ENCODE measurements around the gene TNFSF12.
A peak's percentile ranks its signal among the peaks of the same experiment; 100 is the strongest.

Gene TNFSF12, protein sequence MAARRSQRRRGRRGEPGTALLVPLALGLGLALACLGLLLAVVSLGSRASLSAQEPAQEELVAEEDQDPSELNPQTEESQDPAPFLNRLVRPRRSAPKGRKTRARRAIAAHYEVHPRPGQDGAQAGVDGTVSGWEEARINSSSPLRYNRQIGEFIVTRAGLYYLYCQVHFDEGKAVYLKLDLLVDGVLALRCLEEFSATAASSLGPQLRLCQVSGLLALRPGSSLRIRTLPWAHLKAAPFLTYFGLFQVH

DNA sequence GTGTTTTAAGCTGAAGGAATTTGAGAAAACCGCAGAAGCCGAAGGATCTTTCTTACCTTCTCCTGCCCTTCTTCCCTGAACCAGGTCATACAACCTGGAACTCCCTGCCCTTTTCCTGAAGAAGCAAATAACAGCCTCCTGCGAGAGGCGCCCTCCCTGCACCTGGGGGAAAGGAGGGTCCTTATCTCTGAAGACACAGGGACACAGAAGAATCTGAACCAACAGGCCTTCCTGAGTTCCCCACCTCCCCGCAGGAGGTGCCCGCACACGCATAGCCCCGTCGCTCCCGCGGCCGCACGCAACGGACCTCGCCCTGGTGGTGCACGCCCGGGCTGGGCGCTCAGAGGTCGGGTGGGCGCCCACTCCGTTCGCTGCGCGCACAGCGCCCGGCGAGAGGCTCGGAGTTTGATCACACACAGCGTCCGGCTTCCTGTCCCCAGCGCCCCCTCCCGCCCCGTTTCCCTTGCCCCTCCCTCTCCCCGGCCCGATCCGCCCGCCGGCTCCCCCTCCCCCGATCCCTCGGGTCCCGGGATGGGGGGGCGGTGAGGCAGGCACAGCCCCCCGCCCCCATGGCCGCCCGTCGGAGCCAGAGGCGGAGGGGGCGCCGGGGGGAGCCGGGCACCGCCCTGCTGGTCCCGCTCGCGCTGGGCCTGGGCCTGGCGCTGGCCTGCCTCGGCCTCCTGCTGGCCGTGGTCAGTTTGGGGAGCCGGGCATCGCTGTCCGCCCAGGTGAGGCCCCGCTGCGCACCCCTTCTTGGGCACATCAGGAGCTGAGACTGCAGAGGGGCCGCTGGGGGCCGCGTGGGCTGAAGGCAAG is at the start of gene TNFSF12:
Gene TNFSF12 (plus strand): TSS at position 474 of the 816 bp plus-strand sequence. CDS start 96 bp downstream, at position 570.
- Histone ChIP-seq H3K4me2 (peak within 1 kb of the TSS; percentile 96), H3K9ac (peak within 1 kb of the TSS; percentile 70), H3K4me3 (peak within 1 kb of the TSS; percentile 67), H4K20me1 (no peaks in the 10 kb centered on the region), H3K27ac (peak within 1 kb of the TSS; percentile 56; the same call in 1 of the 2 replicates), H3K36me3 (no peaks in the 10 kb centered on the region), H3K4me1 (peaks cover 74% of the 10 kb centered on the region), H3K27me3 (no peaks in the 10 kb centered on the region), H3K9me3 (no peaks in the 10 kb centered on the region)
- no peak for TF ChIP-seq Cebpa-rat (IDR thresholded peaks at IDR 0.05)

DNA sequence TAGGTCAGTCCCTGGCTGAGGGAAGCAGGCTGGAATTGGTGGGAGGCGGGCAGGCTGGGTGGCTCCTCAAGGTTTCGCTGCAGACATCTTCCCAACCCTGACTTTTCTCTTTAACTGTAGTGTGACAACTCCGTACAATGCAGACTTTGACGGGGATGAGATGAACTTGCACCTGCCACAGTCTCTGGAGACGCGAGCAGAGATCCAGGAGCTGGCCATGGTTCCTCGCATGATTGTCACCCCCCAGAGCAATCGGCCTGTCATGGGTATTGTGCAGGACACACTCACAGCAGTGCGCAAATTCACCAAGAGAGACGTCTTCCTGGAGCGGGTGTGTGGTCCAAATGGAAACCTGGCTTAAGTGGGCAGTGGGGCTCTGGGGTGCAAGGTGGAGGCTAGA is 49.7 kb upstream of the TNFSF12 start:
- H3K4me2 ChIP-seq = no peak overlapping the region
- TF ChIP-seq Cebpa-rat (IDR thresholded peaks at IDR 0.05) = no peak
- no peaks in the 10 kb centered on the region for H3K9me3 ChIP-seq
- no peak overlapping the region for H3K9ac ChIP-seq
- peaks cover 83% of the 10 kb centered on the region for H4K20me1 ChIP-seq
- peaks cover 99% of the 10 kb centered on the region for H3K36me3 ChIP-seq
- no peak overlapping the region for H3K4me3 ChIP-seq
- no peak overlapping the region for H3K27ac ChIP-seq
- no peaks in the 10 kb centered on the region for H3K4me1 ChIP-seq
- H3K27me3 ChIP-seq = no peaks in the 10 kb centered on the region

DNA sequence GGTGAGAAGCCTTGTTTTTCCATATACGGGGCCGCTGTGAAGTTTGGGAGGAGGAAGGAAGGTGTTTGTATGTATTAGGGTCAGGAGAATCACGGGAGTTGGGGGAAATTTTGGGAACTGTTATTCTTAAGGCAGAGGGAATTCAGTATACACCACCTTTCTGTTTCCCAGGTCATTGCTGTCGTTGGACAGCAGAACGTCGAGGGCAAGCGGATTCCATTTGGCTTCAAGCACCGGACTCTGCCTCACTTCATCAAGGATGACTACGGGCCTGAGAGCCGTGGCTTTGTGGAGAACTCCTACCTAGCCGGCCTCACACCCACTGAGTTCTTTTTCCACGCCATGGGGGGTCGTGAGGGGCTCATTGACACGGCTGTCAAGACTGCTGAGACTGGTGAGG is 47.1 kb upstream of the TNFSF12 start:
- Histone ChIP-seq H3K9me3 (no peaks in the 10 kb centered on the region), H3K27me3 (no peaks in the 10 kb centered on the region), H3K9ac (no peak overlapping the region), H3K4me2 (no peak overlapping the region), H3K36me3 (peaks cover 100% of the 10 kb centered on the region), H3K27ac (no peak overlapping the region), H3K4me3 (no peak overlapping the region), H3K4me1 (no peaks in the 10 kb centered on the region), H4K20me1 (peaks cover 74% of the 10 kb centered on the region)
- no peak for TF ChIP-seq Cebpa-rat (IDR thresholded peaks at IDR 0.05)

DNA sequence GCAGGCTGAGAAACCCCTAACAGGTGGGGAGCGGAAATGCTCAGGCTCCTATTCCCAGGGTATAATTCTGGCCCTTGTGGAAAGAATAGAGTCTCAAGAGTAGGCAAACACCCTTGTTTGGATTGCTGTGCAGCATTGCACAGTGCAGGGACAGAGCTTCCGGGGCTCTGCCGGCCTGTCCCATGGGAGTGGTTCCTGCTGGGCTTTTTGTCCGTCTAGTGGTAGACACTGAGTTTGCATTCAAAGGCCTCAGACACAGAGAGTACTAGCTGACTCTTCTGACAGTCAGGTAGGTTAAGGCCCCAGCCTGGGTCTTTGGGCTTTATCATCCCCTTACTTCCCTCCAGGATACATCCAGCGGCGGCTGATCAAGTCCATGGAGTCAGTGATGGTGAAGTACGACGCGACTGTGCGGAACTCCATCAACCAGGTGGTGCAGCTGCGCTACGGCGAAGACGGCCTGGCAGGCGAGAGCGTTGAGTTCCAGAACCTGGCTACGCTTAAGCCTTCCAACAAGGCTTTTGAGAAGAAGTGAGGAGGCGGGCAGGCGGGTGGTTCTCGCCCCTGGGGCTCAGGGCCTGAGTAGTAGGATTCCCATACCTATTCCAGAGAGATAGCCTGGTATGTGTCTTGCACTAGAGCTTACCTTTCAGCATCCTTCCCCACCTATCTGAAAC is 46.5 kb upstream of the TNFSF12 start:
- no peak overlapping the region for H3K4me2 ChIP-seq
- H3K9me3 ChIP-seq = no peaks in the 10 kb centered on the region
- H3K4me1 ChIP-seq = no peaks in the 10 kb centered on the region
- no peaks in the 10 kb centered on the region for H3K27me3 ChIP-seq
- H3K4me3 ChIP-seq = no peak overlapping the region
- no peak overlapping the region for H3K9ac ChIP-seq
- no peak overlapping the region for H3K27ac ChIP-seq
- H4K20me1 ChIP-seq = peaks cover 73% of the 10 kb centered on the region
- H3K36me3 ChIP-seq = peaks cover 100% of the 10 kb centered on the region
- no peak for TF ChIP-seq Cebpa-rat (IDR thresholded peaks at IDR 0.05)

DNA sequence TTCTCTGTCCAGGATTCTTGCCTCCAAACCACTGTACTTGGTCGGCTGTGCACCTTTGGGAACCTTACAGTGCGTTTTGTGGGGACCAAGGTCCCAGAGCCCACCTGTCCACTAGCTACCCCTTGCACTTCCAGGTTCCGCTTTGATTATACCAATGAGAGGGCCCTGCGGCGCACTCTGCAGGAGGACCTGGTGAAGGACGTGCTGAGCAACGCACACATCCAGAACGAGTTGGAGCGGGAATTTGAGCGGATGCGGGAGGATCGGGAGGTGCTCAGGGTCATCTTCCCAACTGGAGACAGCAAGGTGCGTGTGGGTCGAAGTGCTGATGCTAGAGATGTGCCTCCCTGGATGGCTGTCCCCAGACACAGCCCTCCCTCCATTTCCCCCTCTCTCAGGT is 45.9 kb upstream of the TNFSF12 start:
- Histone ChIP-seq H3K36me3 (peaks cover 100% of the 10 kb centered on the region), H3K4me2 (no peak overlapping the region), H3K4me1 (no peaks in the 10 kb centered on the region), H3K27ac (no peak overlapping the region), H3K27me3 (no peaks in the 10 kb centered on the region), H3K4me3 (no peak overlapping the region), H3K9me3 (no peaks in the 10 kb centered on the region), H4K20me1 (peaks cover 66% of the 10 kb centered on the region), H3K9ac (no peak overlapping the region)
- TF ChIP-seq Cebpa-rat (IDR thresholded peaks at IDR 0.05) = no peak

DNA sequence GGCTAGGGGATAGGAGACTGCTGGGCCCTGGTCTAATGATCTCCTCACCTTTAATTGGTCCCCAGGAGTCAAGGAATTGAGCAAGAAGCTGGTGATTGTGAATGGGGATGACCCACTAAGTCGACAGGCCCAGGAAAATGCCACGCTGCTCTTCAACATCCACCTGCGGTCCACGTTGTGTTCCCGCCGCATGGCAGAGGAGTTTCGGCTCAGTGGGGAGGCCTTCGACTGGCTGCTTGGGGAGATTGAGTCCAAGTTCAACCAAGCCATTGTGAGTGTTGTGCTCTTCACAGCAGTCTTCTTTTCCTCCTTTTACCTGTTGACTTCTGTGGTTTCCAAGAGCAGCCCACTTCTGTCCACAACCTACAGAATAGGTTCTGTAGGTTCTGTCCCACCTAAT is 45.3 kb upstream of the TNFSF12 start:
- peaks cover 60% of the 10 kb centered on the region for H4K20me1 ChIP-seq
- H3K4me1 ChIP-seq = no peaks in the 10 kb centered on the region
- no peak overlapping the region for H3K4me2 ChIP-seq
- no peak for TF ChIP-seq Cebpa-rat (IDR thresholded peaks at IDR 0.05)
- H3K9ac ChIP-seq = no peak overlapping the region
- H3K27me3 ChIP-seq = no peaks in the 10 kb centered on the region
- H3K9me3 ChIP-seq = no peaks in the 10 kb centered on the region
- no peak overlapping the region for H3K4me3 ChIP-seq
- H3K27ac ChIP-seq = no peak overlapping the region
- peaks cover 100% of the 10 kb centered on the region for H3K36me3 ChIP-seq

DNA sequence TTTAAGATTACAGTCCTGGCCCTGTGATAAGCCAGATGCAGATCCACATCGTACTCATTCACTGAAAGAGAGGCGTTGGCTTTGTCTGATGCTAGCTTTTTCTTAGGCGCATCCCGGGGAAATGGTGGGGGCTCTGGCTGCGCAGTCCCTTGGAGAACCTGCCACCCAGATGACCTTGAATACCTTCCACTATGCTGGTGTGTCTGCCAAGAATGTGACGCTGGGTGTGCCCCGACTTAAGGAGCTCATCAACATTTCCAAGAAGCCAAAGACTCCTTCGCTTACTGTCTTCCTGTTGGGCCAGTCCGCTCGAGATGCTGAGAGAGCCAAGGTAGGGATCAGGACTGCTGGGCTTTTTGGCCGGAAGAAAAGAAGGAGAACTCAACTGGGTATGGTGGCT is 40.7 kb upstream of the TNFSF12 start:
- Histone ChIP-seq H3K27me3 (no peaks in the 10 kb centered on the region), H3K9ac (no peak overlapping the region), H3K4me3 (no peak overlapping the region), H3K9me3 (no peaks in the 10 kb centered on the region), H3K27ac (no peak overlapping the region), H3K4me1 (no peaks in the 10 kb centered on the region), H4K20me1 (peaks cover 56% of the 10 kb centered on the region), H3K36me3 (peaks cover 100% of the 10 kb centered on the region), H3K4me2 (no peak overlapping the region)
- no peak for TF ChIP-seq Cebpa-rat (IDR thresholded peaks at IDR 0.05)

DNA sequence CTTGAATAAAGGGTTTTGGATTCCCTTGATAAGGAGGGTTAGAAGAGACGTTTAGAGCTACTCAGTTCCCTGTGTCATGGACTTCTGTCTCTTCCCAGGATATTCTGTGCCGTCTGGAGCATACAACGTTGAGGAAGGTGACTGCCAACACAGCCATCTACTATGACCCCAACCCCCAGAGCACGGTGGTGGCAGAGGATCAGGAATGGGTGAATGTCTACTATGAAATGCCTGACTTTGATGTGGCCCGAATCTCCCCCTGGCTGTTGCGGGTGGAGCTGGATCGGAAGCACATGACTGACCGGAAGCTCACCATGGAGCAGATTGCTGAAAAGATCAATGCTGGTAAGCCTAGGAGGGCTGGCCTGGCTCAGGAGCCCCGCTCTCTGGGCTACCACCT is 40.0 kb upstream of the TNFSF12 start:
- H3K4me1 ChIP-seq = no peaks in the 10 kb centered on the region
- H4K20me1 ChIP-seq = peaks cover 53% of the 10 kb centered on the region
- no peak overlapping the region for H3K9ac ChIP-seq
- no peak overlapping the region for H3K4me3 ChIP-seq
- H3K27me3 ChIP-seq = no peaks in the 10 kb centered on the region
- no peak overlapping the region for H3K27ac ChIP-seq
- no peak overlapping the region for H3K4me2 ChIP-seq
- no peaks in the 10 kb centered on the region for H3K9me3 ChIP-seq
- peaks cover 100% of the 10 kb centered on the region for H3K36me3 ChIP-seq
- no peak for TF ChIP-seq Cebpa-rat (IDR thresholded peaks at IDR 0.05)

DNA sequence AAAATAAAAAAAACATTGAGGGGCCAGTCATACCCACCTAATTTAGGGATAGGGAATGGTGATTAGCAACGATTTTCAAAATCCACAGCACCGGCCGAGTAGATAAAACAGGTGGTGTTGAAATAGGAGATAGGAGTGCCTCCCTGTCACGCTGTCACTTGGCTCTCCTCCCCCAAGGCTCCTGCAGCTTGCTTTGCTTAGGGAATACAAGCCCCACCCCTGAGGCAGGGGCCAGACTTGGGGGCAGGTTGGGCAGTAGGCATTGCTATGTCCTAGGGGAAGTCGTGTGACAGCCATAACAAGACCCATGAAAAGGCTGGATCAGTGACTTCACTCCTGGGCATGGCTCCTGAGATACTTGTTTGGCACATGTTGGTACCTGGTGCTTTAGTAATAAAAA is 38.9 kb upstream of the TNFSF12 start:
- H3K36me3 ChIP-seq = peaks cover 93% of the 10 kb centered on the region

DNA sequence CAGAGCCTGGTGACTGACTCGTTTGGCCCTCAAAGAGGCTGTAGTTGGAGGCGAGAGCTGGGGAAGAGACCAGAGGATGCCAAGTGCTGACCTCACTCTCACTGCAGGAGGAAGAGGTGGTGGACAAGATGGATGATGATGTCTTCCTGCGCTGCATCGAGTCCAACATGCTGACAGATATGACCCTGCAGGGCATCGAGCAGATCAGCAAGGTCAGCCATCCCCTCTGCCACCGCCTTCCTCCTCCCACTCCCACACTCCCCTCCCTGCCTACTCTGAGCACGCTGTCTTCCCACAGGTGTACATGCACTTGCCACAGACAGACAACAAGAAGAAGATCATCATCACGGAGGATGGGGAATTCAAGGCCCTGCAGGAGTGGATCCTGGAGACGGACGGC is 37.8 kb upstream of the TNFSF12 start:
- no peak for TF ChIP-seq Cebpa-rat (IDR thresholded peaks at IDR 0.05)
- no peak overlapping the region for H3K27ac ChIP-seq
- no peaks in the 10 kb centered on the region for H3K9me3 ChIP-seq
- no peak overlapping the region for H3K9ac ChIP-seq
- H4K20me1 ChIP-seq = peaks cover 51% of the 10 kb centered on the region
- no peaks in the 10 kb centered on the region for H3K4me1 ChIP-seq
- no peaks in the 10 kb centered on the region for H3K27me3 ChIP-seq
- peaks cover 90% of the 10 kb centered on the region for H3K36me3 ChIP-seq
- H3K4me3 ChIP-seq = no peak overlapping the region
- H3K4me2 ChIP-seq = no peak overlapping the region

More for the DNA sequence above, 38.9 kb upstream of the TNFSF12 start:
- Histone ChIP-seq H3K27me3 (no peaks in the 10 kb centered on the region), H3K9me3 (no peaks in the 10 kb centered on the region), H3K4me3 (no peak overlapping the region), H4K20me1 (peaks cover 61% of the 10 kb centered on the region), H3K9ac (no peak overlapping the region), H3K4me2 (no peak overlapping the region), H3K27ac (no peak overlapping the region), H3K4me1 (no peaks in the 10 kb centered on the region)
- TF ChIP-seq Cebpa-rat (IDR thresholded peaks at IDR 0.05) = no peak
